HG03060 (cell line): Measurements from ENCODE around the gene DCST1.

Experiments
- ATAC-seq: cut with Tn5 transposase; IDR thresholded peaks from one replicate; pipeline ENCODE4 v1.9.1; 2021; ENCODE audit warnings: low read depth, moderate number of reproducible peaks; ENCODE audit not compliant: unreplicated experiment

DCST1 gene

DNA sequence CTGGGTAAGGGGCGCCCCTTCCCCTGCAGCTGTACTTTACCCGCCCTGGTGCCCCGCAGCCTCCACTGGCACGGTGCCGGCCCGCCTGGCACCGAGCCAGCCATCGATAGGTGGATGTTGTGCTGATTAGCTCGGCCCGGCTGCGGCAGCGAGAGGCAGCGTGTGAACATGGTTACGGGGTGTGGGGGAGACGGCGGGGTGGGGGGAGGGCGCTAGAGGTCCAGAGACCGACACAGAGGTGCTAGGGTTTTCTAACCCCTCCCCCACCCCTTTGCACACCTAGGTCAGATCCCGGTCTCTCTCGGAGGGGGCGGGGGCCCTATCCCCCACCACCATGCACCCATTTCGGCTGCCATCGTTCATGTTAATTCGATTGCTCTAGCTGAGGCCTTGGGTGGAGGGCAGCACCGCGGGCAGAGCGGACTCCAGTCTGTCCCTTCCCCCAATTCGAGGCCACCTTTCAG lies 36.6 kb downstream of the DCST1 start:
- no peak for ATAC-seq

DNA sequence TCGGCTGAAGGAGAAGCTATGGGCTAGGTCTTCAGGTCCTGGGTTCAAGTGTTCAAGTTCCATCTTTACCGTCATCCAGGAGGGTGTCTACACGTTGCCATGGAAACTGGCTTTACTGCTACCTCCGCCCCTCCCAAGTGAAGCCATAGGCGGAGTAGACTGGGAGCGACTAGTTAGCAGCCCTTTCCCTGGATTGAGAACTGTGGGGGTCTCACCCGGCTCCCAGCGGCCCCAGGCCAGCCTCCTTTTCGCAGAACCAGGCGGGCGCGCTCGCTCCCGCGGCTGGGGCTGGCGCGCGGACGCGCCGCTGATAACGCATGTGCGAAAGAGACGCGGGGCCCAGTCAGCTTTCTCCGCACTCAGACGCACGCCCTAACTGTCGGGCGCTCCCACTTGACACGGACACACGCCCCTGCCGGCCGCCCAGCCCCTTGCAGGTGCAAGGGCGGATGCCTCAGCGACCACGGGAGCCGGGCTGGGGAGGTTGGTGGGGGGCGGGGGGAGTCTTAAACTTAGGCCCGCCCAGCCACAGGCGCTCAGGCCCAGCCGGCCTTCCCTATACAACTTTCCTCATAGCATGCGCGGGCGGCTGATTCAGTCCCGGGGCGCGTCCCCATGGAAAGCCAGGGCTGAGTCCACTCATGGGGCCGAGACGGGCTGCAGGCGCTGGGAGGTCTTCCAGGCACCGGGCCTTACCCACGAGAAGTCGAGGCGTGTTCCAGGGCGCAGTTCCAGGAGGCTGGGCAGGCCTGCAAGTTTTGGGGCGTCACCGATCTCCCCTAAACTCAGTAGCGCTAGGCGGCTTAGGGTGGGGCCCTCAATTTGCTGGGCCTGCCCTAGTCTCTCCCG lies 37.3 kb downstream of the DCST1 start:
- no peak for ATAC-seq

DNA sequence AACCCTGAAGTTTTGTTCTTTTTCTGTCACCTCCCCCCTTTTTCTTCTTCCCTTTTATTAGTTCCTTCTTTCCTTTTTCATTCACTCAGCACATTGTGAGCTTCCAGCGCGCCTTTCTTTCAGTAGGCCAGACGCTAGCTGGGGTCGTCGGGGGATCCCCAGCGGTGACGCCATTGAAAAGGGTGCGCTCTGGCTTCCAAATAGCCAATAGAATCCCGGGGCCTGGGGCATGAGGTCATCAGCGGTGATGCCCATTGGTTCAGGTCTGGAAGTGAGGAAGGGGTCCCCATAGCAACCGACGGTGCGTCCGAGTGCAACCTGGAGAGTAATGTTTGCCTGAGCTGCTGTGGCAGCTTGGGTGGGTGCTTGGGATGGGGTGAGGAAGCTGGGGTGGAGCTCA lies 38.1 kb downstream of the DCST1 start:
- no peak for ATAC-seq

DNA sequence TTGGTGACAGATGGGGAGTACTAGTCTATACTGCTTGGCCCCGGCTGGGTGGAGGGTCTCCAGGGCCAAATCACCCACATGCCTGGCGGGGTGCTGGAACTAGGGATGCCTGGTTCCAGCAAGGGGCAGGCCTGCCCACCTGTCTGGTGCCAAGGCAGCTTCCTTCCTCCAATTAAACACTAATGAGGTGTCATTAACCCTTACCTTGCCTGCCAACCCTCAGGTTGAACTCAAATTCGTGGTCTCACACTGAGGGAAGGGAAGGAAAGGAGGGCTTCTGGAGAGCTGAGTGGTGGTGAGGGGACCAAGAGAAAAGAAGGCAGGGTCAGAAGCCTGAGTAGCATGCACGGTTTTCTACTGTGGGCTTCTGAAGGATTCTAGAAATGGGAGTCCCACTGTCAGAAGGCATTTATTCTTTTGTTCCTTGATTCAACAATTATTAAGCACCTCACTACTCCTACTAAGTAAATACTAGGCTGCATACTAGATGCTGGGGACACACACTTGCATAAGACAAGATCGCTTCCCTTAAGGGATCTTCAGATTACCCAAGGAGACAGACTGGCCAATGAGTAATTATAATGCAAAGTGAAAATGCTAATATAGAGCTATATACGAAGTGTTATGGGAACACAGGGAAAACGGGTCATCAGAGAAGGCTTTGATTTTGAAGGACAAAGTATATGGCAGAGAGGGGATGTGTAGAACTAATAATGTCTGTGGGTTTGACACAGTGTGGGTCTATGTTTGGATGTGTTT lies 39.1 kb downstream of the DCST1 start:
- ATAC-seq = no peak

DNA sequence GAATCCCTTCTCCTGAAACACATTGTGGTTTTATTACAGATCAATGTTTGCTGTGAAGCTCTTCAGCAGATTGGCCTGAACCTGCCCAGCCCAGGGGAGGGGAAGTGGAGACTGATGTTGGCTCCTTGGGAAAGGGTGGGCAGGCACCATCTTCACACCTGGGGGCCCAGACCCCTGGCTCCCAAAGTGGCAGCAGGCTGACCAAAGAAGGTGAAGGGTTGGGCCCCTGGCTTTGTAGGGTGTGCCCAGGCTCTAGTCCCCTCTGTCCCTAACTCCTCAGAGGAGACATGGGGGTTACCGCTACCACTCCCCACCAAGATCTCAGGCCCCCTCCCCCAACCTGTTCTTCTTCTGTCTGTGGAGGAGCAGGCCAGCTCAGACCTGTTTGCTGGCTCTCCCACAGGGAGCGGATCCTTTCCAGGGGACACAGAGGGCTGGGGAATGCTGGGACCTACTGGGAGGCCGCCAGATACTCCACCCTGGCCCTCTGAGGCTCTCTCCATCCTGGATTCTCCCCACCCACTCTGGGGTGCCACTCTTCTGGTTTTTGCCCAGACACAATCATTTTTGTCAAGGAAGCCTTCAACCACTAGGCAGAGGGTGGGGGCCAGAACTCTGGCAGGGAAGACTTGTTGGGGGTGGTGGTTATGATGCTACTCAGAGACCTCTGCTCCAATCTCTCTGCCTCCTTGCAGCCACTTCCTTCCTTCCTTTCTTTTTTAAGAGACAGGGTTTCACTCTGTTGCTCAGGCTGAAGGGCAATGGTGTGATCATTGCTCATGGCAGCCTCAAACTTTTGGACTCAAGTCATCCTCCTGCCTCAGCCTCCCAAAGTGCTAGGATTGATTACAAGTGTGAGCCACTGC lies 40.0 kb downstream of the DCST1 start:
- ATAC-seq = no peak

DNA sequence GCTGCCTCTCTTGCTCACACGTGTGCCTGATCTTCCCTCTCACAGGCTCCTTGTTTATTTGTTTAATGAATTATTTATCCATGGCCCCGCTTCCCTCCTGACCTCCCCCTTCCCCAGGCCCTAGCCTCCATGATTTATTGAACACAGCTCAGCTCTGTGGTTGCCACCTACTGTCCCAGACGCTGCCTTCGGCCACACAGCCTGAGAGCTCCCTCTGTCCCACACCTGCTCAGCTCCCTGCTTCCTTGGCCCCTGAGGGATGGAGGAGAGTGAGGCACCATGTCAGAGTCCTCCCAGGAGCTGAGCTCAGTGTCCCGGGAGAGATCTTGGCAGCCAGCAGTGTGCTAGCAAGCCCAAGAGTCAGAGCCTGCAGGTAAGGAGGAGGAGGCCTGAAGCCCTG lies 41.9 kb downstream of the DCST1 start:
- ATAC-seq = no peak

DNA sequence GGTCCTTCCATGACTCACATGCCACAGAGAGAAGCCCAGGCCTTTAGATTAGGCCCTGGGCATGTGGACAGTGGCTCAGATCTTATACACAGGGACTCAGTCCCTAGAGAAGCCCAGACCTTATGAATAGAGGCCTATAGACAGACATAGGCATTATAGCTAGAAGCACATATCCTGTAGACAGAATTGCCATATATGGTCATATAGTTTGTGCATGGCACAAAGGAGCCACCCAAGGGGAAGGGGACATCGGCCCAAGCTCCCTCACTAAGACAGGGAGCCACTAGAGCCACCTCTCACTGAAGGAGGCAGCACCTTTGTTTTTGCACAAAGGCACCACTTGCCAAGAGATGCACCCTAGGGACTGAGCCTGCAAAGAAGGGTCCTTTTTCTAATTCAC lies 42.7 kb downstream of the DCST1 start:
- no peak for ATAC-seq

DNA sequence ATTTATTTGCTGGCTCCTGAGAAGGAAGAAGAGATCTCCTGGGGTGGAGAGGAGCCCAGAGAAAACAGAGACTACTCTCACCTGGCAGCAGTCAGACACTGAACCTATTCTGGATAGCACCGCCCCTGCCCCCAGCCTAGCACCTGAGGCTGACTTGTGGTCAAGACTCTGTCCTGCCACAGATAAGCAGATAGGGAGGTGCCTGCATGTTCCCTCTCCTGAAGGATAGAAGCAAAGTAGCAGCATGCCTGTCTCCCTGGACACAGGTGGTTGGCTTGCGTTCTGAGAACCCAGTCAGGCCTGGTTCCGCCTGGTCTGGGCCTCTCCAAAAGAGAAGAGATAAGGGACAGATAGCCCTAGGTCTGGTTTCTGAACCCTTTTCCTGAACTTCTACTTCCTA lies 43.7 kb downstream of the DCST1 start:
- ATAC-seq = no peak

DNA sequence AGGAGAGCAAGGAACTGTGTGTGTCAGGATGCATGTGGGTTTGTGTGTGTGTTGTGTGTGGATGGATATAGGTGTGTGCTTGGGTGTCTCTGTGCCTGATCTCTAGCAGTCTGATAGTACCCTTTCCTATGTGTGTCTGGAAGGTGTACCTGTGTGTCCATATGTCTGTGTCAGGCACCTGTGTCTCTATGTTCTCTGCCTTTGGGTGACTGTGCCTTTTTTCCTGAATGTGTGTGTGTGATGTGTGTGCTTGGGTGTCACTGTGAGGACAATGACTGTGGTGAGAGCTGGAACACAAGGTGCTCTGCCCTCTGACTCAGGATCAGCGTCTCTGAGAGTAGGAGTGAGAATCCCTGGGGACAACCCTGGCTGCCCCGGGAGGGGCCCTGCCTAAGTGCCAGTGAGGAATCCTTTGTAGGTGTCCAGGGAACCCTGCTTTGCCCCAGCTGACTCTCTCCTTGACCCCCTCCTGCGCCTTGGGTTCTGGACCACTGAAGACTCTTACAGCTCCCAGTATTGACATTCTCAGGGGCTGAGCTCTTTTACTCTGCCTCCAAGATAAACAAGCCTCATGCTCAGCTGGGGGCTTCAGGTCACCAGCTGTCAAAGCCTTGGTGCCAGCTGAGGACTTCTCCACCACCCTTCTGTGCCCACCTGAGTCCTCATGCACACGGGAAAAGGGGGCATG lies 44.3 kb downstream of the DCST1 start:
- ATAC-seq = no peak

DNA sequence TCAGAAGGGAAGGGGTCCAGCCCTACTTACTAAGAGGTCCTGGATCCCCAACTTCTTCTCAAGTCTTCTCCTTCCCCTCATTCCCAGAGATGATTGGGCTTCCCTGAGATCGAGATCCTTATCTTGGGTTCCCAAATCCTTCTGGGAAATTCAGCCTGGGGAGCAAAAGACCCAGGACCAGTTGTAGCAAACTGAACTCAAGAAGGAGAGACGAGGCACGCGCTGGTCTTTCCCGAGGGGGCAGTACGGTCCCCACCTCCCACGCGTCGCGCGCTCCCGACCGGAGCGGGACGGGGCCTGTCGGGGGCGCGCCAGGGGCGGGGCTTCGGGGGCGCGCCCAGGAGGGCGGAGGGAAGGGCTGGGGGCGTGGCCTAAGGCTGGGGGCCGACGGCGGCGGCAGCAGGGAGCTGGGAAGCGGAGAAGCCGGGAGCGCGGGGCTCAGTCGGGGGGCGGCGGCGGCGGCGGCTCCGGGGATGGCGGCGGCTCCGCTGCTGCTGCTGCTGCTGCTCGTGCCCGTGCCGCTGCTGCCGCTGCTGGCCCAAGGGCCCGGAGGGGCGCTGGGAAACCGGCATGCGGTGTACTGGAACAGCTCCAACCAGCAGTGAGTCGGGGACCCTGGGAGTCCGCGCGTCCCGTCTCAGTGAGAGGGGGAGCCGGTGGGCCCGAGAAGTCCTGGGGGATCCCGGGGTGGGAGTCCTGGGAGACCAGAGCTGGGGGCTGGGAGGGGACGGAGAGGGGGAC lies 45.0 kb downstream of the DCST1 start, which contains the start of gene EFNA3:
EFNA3 (plus strand) TSS at position 369 of the 741 bp plus-strand sequence; CDS start at position 474, 105 bp downstream.
- no peak for ATAC-seq

DNA sequence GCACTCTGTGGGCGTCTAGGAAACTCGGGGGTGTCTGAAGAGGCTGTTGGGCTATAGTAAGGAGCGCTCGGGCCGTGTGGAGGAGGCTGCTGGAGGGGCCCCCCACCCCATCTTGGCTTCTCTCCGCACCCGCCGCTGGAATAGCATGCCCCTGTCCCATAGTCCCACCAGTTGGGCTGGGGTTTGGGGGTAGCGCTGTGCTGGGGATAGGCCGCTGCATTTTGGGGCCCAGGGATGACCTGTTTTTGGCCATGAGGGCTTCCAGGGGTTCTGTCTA lies 45.5 kb downstream of the DCST1 start:
- ATAC-seq = no peak

DNA sequence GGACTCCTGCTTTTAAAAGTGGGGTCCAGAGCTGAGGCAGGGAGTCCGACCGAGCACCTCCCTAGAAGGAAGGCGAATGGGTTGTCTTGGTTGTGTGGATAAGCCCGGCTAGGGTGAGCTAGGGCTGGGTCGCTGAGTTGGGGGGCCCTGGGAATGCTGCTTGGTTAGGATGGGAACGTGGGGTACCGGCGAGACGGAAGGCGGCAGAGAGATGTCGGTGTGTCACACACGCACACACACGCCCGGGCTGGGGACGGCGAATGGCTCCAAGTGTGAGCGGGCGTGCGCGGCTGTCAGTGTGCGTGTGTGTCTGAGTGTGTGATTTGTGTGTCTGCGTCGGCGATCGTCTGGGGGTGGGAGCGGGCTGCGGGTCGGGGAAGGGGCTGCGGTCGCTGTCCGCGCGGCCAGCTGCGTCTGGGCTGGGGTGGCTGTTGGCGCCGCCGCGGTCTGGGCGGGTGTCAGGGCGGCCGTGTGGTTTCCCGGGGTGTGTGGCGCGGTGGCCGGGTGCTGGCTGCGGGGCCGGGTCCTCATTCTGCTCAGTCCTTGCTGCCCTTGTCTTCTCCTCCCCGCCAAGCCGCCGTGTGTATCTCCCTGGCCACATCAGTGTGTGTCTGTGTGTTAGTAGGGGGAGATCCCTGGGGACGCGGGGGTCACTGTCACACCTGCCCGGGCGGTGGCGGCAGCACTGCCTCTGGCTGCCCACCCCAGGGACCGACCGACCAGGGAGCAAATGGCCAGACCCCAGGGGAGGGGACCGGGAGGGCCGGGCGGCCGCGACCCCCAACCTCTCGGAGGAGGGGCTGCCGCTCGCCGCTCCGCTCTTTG lies 46.1 kb downstream of the DCST1 start:
- ATAC-seq = no peak

DNA sequence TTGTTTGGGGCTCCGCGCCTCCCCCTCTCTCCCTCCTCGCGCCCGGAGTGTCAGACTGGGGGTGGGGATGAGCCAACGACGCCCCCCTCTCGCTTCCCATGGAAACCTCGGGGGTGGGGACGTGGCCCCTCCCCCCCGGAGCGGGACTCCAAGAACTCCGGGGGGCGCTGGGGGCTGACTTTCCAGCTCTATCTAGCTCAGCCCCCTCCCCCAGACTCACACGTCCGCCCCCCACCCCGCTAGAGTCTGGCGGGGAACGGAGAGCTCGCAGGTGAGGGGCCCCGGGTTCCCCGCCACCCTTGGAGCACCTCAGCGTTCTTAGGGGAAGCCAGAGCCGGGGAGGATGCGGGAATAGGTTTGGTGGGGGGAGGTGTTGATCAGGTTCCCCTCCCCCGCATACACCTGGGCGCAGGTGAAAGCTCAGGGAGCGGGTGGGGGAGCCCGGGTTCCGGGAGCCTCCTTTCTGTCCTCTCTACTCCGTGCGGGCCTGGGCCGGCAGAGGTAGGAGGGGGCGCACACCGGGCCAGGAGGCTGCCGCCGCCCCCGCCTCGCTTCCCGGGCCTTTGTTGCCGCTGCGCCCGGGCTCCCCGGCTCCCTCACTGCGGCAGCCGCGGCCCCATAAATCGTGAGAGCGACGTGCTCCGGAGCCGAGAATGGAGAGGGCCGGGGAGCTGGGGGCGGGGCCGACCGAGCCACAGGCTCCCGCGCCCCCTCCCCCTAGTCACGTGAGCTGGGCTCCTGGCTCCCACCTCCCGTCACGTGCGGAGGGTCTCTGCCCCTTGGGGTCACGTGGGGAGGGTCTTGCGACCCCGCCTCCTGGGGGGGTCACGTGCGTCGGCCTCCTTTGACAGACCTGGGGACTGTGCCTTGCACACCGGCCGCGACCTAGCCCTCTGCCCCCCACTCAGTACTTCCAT lies 46.9 kb downstream of the DCST1 start:
- no peak for ATAC-seq

DNA sequence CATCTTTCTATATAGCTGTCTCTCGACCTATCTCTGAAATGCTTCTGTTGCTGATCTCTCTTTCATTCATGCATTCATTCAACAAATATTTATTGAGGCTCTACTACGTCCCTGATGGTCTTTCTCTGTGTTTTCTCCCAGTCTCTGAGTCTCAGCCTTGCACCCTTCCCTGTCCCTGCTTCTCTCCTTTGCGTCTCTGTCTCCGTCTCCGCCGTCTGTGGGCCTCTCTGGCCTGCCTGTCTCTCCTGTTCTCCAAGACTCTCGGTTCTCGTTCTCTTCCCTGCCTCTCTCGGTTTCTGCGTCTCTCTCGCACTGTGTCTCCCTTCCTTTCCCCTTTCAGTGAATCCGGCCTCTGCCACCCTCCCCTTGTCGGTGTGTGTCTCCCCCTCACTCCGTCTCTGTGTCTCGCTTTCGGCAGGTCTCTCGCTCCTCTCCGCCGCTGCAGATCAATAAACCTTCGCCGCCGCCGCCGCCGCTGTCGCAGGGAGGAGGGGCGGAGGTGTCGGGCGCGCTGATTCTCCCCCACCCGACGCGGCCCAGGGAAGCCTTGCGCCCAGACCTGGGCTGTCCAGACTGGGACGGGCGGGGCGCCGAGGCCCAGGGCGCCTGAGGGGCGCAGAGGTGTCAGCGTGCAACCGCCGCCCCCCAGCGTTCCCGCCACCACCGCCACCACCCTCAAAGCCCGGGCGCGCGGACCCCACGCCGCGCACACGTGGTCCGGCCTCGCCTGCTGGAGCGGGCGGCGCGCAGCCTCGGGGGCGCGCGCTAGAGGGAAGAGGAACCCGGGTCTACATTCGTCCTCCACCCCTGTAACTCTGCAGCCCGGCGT lies 48.1 kb downstream of the DCST1 start:
- no peak for ATAC-seq

DNA sequence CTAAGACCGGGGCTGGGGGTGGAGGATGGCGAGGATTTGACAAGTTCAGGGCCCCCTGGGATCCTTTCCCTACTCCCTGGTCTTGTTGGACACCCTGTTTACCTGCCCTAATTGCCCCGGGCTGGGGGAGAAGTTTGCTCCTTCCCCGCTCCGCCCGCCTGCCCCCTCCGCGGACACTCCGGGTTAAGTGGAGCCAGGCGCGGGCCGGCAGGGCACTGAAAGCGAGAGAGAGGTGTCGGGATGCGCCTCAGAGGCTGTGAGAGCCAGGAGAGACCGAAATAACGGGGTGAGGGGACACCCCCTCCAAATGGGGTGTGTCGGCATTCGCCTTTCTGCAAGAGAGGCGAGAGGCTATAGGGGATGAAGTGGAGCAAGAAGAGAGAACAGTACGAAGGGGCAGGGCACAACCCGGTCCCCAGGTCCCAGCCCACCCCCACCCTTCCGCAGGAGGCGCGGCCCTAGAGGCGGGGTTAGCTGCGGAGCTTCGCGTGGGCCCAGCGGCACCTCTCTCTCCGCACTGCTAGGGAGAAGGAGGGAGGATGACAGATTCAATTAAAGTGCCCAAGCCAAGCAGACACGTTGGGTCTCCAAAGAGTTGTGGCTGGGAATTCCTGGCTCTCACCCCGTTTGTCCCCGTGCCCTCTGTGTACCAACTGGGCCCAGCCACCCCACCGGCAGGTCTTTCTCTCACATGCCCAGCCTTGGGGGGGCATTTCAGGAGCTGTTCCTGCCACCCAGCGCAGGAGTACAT lies 48.9 kb downstream of the DCST1 start:
- no peak for ATAC-seq

DNA sequence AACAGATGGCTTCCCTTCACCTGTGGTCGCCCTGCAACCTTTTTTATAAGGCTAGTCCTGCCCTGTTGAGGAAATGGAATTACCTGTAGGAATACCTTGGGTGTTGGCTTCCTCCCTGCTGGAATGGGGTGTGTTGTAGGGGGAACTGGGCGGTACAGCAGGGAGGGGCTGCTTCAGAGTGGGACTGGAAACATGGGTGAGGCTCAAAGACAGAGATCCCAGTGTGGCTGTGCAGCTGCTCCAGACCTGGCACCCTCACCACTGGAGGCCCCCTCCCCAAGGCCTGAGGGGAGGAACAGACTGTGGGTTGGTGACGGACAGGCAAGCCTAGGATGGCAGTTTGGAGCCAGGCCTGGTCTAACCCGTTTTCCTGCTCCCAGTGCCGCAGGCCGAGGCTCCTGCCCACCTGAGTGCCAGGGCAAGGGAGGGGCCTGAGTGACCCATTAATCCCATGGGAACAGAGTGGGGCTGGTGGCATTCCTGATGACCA lies 49.5 kb downstream of the DCST1 start:
- ATAC-seq = no peak
